SJSA1 (cell line): ENCODE data around the gene NEK7. TPM values are rescaled to one million over a fixed set of nuclear protein-coding genes. Genes with fewer than 3 reads are reported as not detected.
A peak's percentile ranks its signal among the peaks of the same experiment; 100 is the strongest.

Source experiments
- DNase-seq, 2 experiments: peaks; one replicate each; pipeline ENCODE4 v3.0.0-alpha.2; 2015 to 2020; ENCODE audit warnings: low spot score in 2 of 2, low read depth in 1 of 2
- H3K27ac ChIP-seq: fragments of 250-450 bp; sonication (Bioruptor Pico); 2 replicates; pipeline ENCODE4 v1.5.1; 2020; ENCODE audit warnings: mild to moderate bottlenecking, moderate library complexity
- H3K27me3 ChIP-seq: fragments of 250-450 bp; sonication (Bioruptor Pico); replicated peaks from 2 replicates; pipeline ENCODE4 v1.5.1; 2020; ENCODE audit warnings: mild to moderate bottlenecking, moderate library complexity
- H3K36me3 ChIP-seq: fragments of 250-450 bp; sonication (Bioruptor Pico); 2 replicates; pipeline ENCODE4 v1.5.1; 2020; ENCODE audit warnings: mild to moderate bottlenecking
- H3K4me1 ChIP-seq: fragments of 250-450 bp; sonication (Bioruptor Pico); replicated peaks from 2 replicates; pipeline ENCODE4 v1.6.1; 2021; ENCODE audit warnings: mild to moderate bottlenecking
- H3K4me3 ChIP-seq: fragments of 250-450 bp; sonication (Bioruptor Pico); 2 replicates; pipeline ENCODE4 v1.5.1; 2020; ENCODE audit warnings: mild to moderate bottlenecking
- H3K9me3 ChIP-seq: fragments of 250-450 bp; sonication (Bioruptor Pico); replicated peaks from 2 replicates; pipeline ENCODE4 v1.5.1; 2020; ENCODE audit warnings: mild to moderate bottlenecking
- total RNA-seq: library from RNA; depleted of rRNA; stranded (reverse); fragments of >200 nt; shearing (Covaris generic); gene quantifications from 2 replicates; pipeline ENCODE4 v1.2.3, GENCODE V29; 2014

NEK7 gene
- total RNA-seq, 1 experiment from 2014 or later, result 136 TPM

DNA sequence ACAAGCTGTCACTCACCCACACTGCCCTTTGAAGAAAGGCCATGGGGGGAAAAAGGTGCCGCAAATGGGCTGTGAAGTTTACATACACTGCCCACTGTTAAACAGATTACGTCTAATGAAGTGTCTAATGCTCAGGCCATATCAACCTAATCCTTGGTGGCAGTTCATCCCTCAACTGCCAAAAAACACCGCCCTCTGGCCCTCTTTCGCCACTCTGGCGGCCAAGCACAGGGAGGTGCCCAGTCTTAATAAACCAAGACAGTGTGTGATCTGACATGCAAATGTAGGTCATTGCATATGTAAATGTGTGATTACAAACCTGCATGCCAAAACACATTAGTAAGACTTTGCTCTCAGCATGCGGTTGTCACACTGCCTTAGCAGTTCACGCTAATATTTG is 89.5 kb downstream of the NEK7 start:
- Histone ChIP-seq H3K9me3 (no peaks in the 10 kb centered on the region), H3K4me3 (no peak overlapping the region), H3K27ac (no peak overlapping the region), H3K4me1 (no peaks in the 10 kb centered on the region), H3K27me3 (no peaks in the 10 kb centered on the region), H3K36me3 (peaks cover 2% of the 10 kb centered on the region; the same call in 1 of the 2 replicates)
- DNase-seq, result no peak

DNA sequence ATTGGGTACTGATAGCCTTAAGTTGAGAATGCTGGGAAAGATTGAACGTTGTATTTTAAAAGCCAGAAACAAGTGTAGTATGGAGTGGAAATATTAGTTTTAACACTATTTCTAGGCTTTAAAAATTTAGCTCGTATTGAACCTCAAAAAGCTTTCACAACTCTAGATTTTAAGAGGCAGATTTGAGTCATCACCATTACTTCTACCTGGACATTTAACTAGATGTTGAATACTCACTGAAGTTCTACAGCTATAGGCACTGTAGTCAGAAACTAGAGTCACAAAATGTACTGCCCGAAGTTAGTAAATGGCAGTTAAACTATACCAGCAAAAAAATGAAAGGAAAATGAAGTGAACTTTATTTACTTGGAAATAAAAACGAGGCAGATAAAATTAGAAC is 96.5 kb downstream of the NEK7 start:
- H3K36me3 ChIP-seq, result no peaks in the 10 kb centered on the region
- no peak overlapping the region for H3K4me3 ChIP-seq
- peaks cover 27% of the 10 kb centered on the region for H3K4me1 ChIP-seq
- H3K27ac ChIP-seq, result no peak overlapping the region
- H3K9me3 ChIP-seq, result no peaks in the 10 kb centered on the region; the same call in 1 of the 2 replicates
- H3K27me3 ChIP-seq, result no peaks in the 10 kb centered on the region
- DNase-seq, result no peak

DNA sequence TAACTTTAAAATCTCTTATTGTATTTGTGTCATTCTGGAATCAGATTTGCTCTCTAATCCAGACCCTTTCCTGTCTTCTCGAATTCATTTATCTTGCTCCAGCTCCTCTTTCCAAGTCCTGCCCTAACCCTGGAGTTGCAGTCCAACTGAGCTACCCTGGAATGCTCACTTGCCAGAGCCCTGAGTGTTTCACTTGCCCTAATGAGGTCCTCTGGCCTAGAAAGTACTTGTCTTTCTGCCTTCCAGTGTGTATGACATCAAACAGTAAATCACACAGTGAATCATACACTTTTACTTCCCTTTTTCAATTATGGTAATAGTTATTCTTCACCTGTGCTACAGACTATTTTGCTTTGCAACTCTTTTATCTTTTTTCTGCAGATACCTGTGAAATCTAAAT is 96.9 kb downstream of the NEK7 start:
- no peak overlapping the region for H3K27ac ChIP-seq
- H3K9me3 ChIP-seq, result no peaks in the 10 kb centered on the region; the same call in 1 of the 2 replicates
- H3K27me3 ChIP-seq, result no peaks in the 10 kb centered on the region
- H3K36me3 ChIP-seq, result no peaks in the 10 kb centered on the region
- no peak overlapping the region for H3K4me3 ChIP-seq
- peaks cover 30% of the 10 kb centered on the region for H3K4me1 ChIP-seq
- DNase-seq, result no peak

DNA sequence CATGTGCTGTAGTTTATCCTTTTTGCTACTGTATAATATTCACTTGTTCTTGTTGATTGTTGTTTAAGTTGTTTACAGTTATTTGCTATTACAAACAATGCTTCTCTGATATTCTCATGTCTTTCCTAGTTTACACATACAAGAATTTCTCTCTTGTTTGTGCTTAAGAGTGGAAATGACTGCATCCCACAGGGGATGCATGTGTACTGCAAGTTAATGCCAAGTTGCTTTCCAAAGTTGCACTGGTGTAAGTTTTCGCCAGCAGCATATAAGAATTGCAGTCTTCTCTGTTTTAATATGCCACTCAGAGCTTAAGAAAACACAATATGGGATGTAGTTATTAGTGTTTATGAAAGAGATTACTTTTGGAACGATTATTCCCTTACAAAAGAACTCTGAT is 97.7 kb downstream of the NEK7 start:
- DNase-seq, result no peak
- Histone ChIP-seq H3K4me3 (no peak overlapping the region), H3K27me3 (no peaks in the 10 kb centered on the region), H3K27ac (no peak overlapping the region), H3K4me1 (peaks cover 38% of the 10 kb centered on the region), H3K36me3 (no peaks in the 10 kb centered on the region), H3K9me3 (no peaks in the 10 kb centered on the region; the same call in 1 of the 2 replicates)

DNA sequence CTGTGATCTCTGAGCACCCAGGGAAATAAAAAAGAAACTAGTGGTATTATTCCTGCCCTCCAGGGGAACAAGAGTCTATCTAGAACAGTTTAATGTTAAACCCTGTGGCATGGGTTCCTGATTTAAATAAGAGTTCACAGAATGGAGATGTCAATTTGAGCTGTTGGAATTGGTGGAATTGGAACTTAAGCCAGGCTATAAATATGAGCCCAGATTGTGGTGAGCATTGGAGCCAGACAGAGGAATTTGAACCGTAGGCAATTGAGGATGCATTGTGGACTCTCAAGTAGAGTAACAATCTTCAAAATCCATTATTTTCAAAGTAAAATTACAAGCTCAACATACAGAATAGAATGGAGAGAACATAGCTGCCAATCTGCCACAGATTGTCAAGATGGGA is 98.2 kb downstream of the NEK7 start:
- Histone ChIP-seq H3K9me3 (no peaks in the 10 kb centered on the region; the same call in 1 of the 2 replicates), H3K36me3 (no peaks in the 10 kb centered on the region), H3K27ac (no peak overlapping the region), H3K4me1 (peaks cover 42% of the 10 kb centered on the region), H3K4me3 (no peak overlapping the region), H3K27me3 (no peaks in the 10 kb centered on the region)
- no peak for DNase-seq

DNA sequence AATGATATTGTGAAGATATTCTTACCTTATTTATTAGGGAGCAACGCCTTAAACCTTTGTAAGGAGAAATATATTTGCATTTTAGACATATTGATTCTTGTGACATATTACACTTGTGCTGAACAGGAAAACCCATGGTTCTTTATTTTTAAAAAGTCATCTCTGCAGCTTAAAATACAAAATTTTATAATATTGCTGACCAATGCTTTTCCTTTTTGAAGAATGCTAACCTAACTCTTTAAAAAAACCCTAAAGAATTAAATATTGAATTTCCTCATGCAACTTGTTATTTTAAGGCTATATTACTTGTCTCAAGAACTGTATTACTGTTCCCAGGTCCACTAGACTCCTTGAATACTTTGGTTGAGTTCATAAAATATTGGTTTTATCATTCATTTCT is 99.0 kb downstream of the NEK7 start:
- Histone ChIP-seq H3K27me3 (no peaks in the 10 kb centered on the region), H3K27ac (no peak overlapping the region), H3K4me3 (no peak overlapping the region), H3K4me1 (peaks cover 45% of the 10 kb centered on the region), H3K9me3 (no peaks in the 10 kb centered on the region; the same call in 1 of the 2 replicates), H3K36me3 (no peaks in the 10 kb centered on the region)
- DNase-seq, result no peak

DNA sequence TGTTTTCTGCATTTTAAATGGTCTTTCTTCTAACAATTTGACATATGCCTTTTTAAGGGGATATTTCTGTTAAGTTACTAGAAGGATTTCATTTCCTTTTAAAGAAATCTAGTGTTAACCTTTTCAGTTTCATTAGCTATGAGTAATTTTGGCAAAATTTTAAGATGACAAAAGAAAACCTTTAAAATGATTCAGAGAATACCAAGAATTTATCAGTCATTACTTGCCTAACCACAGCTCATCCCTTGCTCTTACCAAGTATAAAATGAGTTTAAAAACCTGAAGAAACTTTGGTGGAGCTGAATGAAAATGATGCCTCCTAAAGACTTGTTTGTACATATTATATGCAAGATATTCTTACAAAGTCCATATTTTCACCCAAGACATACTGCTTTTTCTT is 101.7 kb downstream of the NEK7 start:
- Histone ChIP-seq H3K9me3 (no peaks in the 10 kb centered on the region; the same call in 1 of the 2 replicates), H3K4me1 (peaks cover 43% of the 10 kb centered on the region), H3K36me3 (no peaks in the 10 kb centered on the region), H3K27me3 (no peaks in the 10 kb centered on the region), H3K27ac (peak overlapping the region; percentile 70), H3K4me3 (no peak overlapping the region)
- peak in 1 of 2 experiments; percentile 62 for DNase-seq

DNA sequence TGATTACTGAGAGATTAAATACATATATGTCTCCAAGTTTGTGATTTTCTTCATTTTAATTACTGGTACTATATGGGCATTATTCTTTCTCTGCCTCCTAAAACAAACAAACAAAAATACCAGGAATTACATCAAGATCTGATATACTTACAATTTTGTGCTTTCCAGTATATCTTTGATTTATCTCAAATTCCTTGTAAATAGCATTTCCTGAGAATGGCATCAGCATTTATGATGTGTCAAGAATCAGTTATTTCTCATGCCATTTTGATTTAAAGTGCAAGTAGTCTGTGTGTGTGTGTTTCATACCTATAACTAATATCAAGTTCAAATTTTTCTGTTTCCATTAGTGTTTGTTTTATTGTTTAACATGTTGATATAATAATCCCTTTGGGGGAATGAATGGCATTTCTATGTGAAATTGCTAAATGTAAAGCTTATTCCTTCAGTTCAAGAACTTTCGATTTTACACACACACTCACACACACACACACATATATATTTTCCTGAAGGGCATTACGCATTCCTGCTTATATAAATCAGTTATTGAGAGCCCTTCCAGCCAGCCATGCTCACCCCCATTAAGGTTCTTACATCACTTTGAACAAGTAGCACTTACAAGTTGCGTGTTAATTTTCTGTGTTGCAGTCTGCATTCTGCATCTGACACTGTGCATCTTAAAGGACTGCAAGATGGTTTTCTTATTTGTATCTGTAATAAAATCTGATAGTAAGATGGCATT is 102.7 kb downstream of the NEK7 start:
- peak in 1 of 2 experiments; percentile 9 for DNase-seq

DNA sequence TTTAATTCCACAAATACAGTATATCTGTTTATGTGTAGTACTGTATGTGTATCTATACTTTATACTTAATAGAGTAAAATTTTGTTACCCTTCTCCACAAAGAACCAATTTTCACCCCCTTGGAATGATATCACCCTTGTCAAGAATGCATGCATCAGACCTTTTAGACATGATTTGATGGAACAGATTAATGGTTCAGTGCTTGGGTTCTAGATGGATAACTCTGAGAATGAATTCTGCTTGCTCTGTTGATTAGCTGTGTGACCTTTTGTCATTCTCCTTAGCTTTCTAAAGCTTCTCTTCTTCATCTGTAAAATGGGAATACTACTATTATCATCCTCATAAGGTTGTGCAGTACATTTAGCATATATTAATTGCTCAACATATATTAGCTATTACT is 105.1 kb downstream of the NEK7 start:
- H3K27me3 ChIP-seq, result no peaks in the 10 kb centered on the region
- H3K4me1 ChIP-seq, result peaks cover 32% of the 10 kb centered on the region
- peaks cover 9% of the 10 kb centered on the region for H3K36me3 ChIP-seq
- DNase-seq, result no peak
- no peak overlapping the region for H3K27ac ChIP-seq
- no peak overlapping the region for H3K4me3 ChIP-seq
- H3K9me3 ChIP-seq, result no peaks in the 10 kb centered on the region

More for the DNA sequence above, 102.7 kb downstream of the NEK7 start:
- Histone ChIP-seq H3K36me3 (no peaks in the 10 kb centered on the region), H3K27ac (peak overlapping the region; percentile 70), H3K4me1 (peaks cover 33% of the 10 kb centered on the region), H3K4me3 (no peak overlapping the region), H3K9me3 (no peaks in the 10 kb centered on the region; the same call in 1 of the 2 replicates), H3K27me3 (no peaks in the 10 kb centered on the region)

DNA sequence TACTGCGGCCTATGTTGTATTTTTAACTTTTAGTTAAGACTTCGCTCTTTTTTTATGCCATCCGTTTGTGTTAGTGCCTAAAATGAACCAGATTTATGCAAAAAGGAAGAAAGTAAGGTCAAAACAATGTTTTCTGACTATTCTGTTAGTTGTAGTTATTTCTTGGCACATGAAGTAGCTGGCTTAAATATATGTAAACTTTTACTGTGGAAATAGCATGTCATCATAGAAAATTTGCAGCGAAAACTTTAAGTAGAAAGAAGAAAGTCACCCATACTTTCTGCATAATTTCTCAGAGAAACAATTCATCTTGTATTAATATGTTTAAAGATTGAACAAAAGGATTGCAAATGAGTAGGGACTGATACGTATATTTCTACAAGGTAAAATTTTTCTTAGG is 106.4 kb downstream of the NEK7 start:
- Histone ChIP-seq H3K36me3 (peaks cover 11% of the 10 kb centered on the region), H3K9me3 (no peaks in the 10 kb centered on the region), H3K4me1 (peaks cover 34% of the 10 kb centered on the region), H3K4me3 (no peak overlapping the region), H3K27me3 (no peaks in the 10 kb centered on the region), H3K27ac (no peak overlapping the region)
- DNase-seq, result no peak

DNA sequence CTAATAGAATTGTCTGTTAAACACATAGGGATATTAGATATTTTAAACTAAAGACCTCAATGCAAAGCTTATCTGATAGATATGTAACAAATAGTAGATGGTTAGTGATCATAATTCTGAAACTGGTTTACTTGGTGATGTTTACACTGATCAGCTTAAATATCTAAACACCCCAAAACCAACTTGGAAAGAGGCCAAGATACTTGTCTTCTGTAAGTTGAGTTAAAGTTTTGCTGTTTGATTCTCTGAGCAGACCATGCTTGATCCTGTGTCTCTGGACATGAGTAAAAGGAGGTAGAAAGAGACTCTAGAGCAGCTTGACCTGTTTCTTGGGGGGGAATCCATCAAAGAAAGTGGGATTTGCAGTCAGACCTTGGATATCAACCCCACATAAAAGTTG is 107.5 kb downstream of the NEK7 start:
- Histone ChIP-seq H3K36me3 (peaks cover 11% of the 10 kb centered on the region), H3K4me1 (peaks cover 35% of the 10 kb centered on the region), H3K27me3 (no peaks in the 10 kb centered on the region), H3K9me3 (no peaks in the 10 kb centered on the region), H3K4me3 (no peak overlapping the region), H3K27ac (no peak overlapping the region)
- no peak for DNase-seq

DNA sequence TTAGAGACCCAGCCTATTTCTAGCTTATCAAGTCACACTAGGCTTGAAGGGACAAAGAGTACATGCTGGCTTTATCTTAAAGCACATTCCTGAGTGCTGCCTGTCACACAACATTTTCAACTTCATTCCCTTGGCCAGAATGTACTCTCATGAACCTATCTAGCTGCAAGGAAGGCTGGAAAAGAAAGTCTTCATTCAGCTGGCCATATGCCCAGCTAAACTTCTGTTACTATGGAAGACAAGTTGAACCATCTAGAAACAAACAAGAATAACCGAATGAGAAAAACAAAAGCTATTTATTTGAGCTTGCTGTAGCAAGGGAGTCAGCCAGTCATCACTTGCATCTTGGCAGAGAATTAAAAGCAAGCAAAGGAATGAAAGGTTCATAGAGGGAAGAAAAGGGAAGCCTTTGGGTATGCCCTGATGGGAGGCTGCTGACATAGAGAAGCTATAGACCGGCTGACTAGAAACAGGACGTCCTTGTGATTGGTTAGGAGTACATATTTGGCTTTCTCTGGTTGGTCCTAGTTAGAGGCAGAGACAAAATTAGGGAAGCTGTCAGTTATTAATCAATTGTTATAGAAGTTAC is 108.4 kb downstream of the NEK7 start:
- Histone ChIP-seq H3K4me1 (peaks cover 32% of the 10 kb centered on the region), H3K9me3 (no peaks in the 10 kb centered on the region), H3K36me3 (peaks cover 11% of the 10 kb centered on the region), H3K27ac (no peak overlapping the region), H3K27me3 (no peaks in the 10 kb centered on the region), H3K4me3 (no peak overlapping the region)
- peak in 1 of 2 experiments; percentile 16 for DNase-seq

DNA sequence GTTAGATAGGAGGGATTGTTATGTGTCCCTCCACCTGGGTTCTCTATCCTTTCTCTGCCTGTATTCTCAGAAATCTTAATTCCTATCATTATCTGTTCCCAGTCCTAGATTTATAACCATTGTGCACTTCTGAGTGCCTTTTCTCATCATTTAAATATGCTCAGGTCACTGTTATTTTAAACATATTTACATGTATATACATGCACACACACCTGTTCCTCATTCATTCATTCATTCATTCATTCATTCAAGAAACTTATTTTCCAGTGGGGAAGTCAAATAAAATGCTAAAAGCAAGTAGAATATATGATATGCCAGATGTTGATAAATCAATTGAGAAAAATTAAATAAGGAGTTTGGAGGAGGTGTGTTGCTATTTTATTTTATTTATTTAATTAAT is 110.3 kb downstream of the NEK7 start:
- peaks cover 32% of the 10 kb centered on the region for H3K4me1 ChIP-seq
- no peak for DNase-seq
- peaks cover 11% of the 10 kb centered on the region for H3K36me3 ChIP-seq
- H3K27me3 ChIP-seq, result no peaks in the 10 kb centered on the region
- no peak overlapping the region; the same call in 1 of the 2 replicates for H3K27ac ChIP-seq
- H3K4me3 ChIP-seq, result no peak overlapping the region
- no peaks in the 10 kb centered on the region for H3K9me3 ChIP-seq

DNA sequence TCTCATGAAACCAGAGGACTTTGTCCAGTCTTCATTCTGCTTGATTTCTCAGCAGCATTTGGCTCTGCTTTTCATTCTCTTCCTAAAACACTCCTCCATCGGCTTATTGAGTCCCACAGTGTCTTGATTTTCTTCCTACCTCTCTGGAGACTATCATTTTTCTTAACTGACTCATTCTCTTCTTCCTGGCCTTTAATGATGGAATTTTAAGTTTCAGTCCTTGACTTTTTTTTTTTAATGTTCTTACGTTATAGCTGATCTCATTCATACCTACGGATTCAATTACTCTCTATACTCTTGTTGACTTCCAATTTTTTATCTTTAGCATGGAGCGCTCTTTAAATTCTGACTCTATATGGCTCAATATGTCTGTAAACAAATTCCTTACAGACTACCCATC is 111.1 kb downstream of the NEK7 start:
- Histone ChIP-seq H3K36me3 (peaks cover 11% of the 10 kb centered on the region), H3K27ac (peak overlapping the region; percentile 72), H3K9me3 (no peaks in the 10 kb centered on the region), H3K4me1 (peaks cover 36% of the 10 kb centered on the region), H3K27me3 (no peaks in the 10 kb centered on the region), H3K4me3 (no peak overlapping the region)
- DNase-seq, result peak in 1 of 2 experiments; percentile 58
